K562 (cell line): ENCODE measurements around the gene GLIS2.

Experiments used
- BACH1 ChIP-seq: fragments of 200-800 bp; sonication (Bioruptor generic); IDR thresholded peaks from 2 replicates; pipeline ENCODE4 v1.6.1; 2016; ENCODE audit warnings: missing genetic modification characterization, missing compliant biosample characterization
- CREM ChIP-seq: IDR thresholded peaks from 2 replicates; pipeline ENCODE4 v1.6.1; 2014; ENCODE audit warnings: antibody characterized with exemption, low read depth
- POLR2A ChIP-seq: fragments of 450-650 bp; conservative IDR thresholded peaks from 2 replicates; pipeline ENCODE4 v1.6.1; 2016
- USF1 ChIP-seq: sonication (generic); formaldehyde crosslinking; IDR thresholded peaks from 2 replicates; pipeline ENCODE4 v1.9.0; 2022; ENCODE audit warnings: mild to moderate bottlenecking, missing genetic modification reagents
- ZSCAN29 ChIP-seq: fragments of 450-650 bp; IDR thresholded peaks from 2 replicates; pipeline ENCODE4 v1.6.1; 2017
- TF ChIP-seq, protein P1 (sequence below): sonication (generic); formaldehyde crosslinking; IDR thresholded peaks from 2 replicates; pipeline ENCODE4 v1.8.0; 2022; ENCODE audit warnings: mild to moderate bottlenecking, missing genetic modification reagents
- TF ChIP-seq, protein P2 (sequence below): sonication (generic); formaldehyde crosslinking; IDR thresholded peaks from 2 replicates; pipeline ENCODE4 v1.8.1; 2023; ENCODE audit warnings: mild to moderate bottlenecking, missing genetic modification reagents

DNA sequence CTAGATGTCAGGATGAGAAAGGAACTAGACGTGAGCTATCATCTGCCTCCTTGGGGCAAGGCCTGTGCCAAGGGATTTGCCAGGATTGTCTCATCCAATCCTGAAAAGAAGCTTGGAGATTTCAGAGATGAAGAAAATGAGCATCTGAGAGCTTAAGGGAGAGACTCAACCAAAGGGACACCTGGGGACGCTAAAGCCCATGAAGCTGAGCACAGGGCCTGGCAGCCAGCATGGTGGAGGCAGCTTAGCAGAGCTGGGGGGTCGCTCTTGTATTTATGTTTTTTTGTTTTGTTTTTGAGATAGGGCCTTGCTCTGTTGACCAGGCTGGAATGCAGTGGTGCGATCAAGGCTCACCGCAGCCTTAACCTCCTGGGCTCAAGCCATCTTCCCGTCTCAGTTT lies 18.4 kb upstream of the GLIS2 start:
- TF ChIP-seq, protein P1, sequence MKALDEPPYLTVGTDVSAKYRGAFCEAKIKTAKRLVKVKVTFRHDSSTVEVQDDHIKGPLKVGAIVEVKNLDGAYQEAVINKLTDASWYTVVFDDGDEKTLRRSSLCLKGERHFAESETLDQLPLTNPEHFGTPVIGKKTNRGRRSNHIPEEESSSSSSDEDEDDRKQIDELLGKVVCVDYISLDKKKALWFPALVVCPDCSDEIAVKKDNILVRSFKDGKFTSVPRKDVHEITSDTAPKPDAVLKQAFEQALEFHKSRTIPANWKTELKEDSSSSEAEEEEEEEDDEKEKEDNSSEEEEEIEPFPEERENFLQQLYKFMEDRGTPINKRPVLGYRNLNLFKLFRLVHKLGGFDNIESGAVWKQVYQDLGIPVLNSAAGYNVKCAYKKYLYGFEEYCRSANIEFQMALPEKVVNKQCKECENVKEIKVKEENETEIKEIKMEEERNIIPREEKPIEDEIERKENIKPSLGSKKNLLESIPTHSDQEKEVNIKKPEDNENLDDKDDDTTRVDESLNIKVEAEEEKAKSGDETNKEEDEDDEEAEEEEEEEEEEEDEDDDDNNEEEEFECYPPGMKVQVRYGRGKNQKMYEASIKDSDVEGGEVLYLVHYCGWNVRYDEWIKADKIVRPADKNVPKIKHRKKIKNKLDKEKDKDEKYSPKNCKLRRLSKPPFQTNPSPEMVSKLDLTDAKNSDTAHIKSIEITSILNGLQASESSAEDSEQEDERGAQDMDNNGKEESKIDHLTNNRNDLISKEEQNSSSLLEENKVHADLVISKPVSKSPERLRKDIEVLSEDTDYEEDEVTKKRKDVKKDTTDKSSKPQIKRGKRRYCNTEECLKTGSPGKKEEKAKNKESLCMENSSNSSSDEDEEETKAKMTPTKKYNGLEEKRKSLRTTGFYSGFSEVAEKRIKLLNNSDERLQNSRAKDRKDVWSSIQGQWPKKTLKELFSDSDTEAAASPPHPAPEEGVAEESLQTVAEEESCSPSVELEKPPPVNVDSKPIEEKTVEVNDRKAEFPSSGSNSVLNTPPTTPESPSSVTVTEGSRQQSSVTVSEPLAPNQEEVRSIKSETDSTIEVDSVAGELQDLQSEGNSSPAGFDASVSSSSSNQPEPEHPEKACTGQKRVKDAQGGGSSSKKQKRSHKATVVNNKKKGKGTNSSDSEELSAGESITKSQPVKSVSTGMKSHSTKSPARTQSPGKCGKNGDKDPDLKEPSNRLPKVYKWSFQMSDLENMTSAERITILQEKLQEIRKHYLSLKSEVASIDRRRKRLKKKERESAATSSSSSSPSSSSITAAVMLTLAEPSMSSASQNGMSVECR (CRISPR knock-in tag) = no peak
- TF ChIP-seq ZSCAN29 = no peak
- no peak for TF ChIP-seq USF1 (CRISPR knock-in tag)
- no peak for TF ChIP-seq BACH1 (tag)
- TF ChIP-seq, protein P2, sequence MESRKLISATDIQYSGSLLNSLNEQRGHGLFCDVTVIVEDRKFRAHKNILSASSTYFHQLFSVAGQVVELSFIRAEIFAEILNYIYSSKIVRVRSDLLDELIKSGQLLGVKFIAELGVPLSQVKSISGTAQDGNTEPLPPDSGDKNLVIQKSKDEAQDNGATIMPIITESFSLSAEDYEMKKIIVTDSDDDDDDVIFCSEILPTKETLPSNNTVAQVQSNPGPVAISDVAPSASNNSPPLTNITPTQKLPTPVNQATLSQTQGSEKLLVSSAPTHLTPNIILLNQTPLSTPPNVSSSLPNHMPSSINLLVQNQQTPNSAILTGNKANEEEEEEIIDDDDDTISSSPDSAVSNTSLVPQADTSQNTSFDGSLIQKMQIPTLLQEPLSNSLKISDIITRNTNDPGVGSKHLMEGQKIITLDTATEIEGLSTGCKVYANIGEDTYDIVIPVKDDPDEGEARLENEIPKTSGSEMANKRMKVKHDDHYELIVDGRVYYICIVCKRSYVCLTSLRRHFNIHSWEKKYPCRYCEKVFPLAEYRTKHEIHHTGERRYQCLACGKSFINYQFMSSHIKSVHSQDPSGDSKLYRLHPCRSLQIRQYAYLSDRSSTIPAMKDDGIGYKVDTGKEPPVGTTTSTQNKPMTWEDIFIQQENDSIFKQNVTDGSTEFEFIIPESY (CRISPR knock-in tag) = no peak
- no peak for TF ChIP-seq CREM
- no peak for TF ChIP-seq POLR2A
